Ramos (cell line): ENCODE measurements around the gene CDH4.

Experiments
- in situ Hi-C: fragments of 300-500 bp; cut with MboI; formaldehyde crosslinking; loops from one replicate; pipeline ENCODE4 v1.14.3; 2022; ENCODE audit warnings: low sequenced_read_pairs; ENCODE audit not compliant: unreplicated experiment

Gene CDH4

GRCh38 chr20:61797971-61798411 lies 545.9 kb downstream of the CDH4 start:
- in situ Hi-C loops: no loop called here

- in situ Hi-C loops: no loop called here
Observed at GRCh38 chr20:61798632-61799031, 546.6 kb downstream of the CDH4 start.

DNA sequence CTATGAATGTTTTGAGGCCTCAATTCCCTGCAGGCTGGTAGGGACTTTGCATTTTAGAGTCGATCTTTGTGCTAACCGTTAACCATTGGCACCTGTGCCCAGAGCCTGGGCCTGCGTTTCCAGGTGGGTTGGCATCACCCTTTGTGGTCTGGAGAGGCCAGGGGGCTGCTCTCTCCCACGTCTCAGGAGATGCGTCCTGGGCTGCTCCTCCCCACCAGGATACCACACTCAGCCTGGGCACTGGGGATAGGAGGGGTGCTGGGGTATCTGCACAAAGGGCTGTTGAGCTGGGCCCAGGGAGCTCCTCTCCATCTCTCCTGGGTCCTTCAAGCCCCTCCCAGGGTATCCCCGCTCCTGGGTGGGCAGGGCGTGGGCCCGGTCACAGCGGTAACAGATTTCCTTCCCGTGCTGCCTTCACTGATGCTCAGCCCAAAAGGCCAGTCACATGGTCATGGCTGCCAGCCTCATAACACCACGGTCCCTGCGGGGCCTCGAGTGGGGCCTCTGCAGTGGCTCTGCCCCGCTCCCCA lies 547.4 kb downstream of the CDH4 start:
- in situ Hi-C loops: no loop called here

GRCh38 chr20:61799928-61800327 lies 547.9 kb downstream of the CDH4 start:
- in situ Hi-C loops: no loop called here

- in situ Hi-C loops: no loop called here
Observed at GRCh38 chr20:61800359-61801064, 548.5 kb downstream of the CDH4 start.

GRCh38 chr20:61801065-61801360 lies 549.0 kb downstream of the CDH4 start:
- in situ Hi-C loops: no loop called here

DNA sequence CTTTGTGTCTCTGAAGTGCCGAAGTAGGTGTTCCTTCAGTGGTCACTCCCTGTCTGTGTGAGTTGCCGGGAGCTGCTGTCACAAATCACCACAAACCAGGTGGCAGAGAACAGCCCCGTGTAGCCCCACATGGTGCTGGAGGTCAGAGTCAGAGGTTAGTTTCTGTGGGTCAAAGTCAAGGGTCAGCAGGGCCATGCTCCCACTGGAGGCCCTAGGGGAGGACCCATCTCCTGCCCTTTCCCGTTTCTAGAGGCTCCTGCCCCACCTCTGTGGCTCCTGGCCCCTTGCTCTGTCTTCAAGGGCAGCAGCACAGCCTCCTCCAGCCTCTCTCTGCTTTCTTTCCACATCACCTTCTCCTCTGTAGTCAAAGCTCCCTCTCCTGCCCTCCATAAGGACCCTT lies 549.4 kb downstream of the CDH4 start:
- in situ Hi-C loops: no loop called here

DNA sequence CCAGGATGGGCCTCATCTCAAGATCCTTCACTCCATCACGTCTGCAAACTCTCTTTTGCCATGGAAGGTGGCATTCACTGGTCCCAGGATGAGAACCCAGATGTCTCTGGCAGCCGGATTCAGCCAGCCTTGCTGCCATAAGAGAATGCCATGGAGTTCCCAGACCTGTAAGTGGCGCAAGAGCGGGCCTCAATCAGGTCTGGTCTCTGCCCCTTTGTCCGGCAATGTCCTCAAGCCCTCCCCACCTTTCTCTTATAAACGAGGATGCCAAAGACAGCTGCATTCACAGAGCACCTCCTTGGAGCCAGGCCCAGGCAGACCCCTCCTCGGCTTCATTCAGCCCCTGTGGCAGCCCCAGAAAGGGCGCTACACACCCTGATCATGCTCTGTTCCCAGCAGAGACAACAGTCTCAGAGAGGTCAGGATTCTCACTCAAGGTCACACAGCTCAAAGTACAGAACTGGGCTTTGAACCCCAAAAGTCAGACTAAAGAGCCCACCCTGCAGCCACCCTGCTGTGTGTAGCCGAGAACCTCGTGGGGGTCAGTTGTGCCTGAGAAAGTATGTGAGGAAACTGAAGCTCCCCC lies 549.9 kb downstream of the CDH4 start:
- in situ Hi-C loops: no loop called here

DNA sequence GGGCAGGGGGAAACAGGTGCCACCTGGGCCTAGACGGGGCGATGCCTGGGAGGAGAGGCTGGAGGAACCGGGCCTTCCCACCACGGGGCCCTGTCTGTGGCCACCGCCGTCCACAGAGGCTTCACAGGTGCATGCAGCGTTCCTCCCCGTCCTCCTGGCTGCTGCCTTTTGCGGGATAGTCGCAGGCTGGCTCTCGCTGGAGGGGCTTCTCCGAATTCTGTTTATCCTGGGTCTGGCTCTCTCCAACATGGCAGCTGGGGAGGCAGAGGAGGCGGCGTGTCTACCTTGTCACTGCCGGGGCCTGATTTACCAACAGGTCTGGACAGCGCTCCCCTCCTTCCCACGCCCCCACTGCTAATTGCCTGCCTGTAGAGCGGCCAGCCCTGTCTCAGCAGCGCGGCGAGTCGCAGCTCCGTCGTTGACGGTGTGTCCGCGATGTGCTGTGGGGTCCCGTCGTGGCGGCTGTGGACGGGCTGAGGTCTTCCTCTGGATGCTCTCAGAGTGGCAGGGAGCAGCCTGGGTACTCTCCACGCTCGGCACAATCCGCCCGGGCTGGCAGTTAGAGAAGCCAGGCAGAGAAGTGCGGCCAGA lies 550.8 kb downstream of the CDH4 start:
- in situ Hi-C loops: no loop called here

- in situ Hi-C loops: no loop called here
Observed at GRCh38 chr20:61803416-61803914, 551.4 kb downstream of the CDH4 start.

- in situ Hi-C loops: no loop called here
Observed at GRCh38 chr20:61803915-61804751, 552.1 kb downstream of the CDH4 start.

GRCh38 chr20:61804752-61805295 lies 552.8 kb downstream of the CDH4 start:
- in situ Hi-C loops: no loop called here

GRCh38 chr20:61805365-61805764 lies 553.3 kb downstream of the CDH4 start:
- in situ Hi-C loops: no loop called here

GRCh38 chr20:61805781-61806180 lies 553.7 kb downstream of the CDH4 start:
- in situ Hi-C loops: no loop called here

- in situ Hi-C loops: no loop called here
Observed at GRCh38 chr20:61806314-61806713, 554.3 kb downstream of the CDH4 start.

GRCh38 chr20:61806995-61807394 lies 554.9 kb downstream of the CDH4 start:
- in situ Hi-C loops: no loop called here

DNA sequence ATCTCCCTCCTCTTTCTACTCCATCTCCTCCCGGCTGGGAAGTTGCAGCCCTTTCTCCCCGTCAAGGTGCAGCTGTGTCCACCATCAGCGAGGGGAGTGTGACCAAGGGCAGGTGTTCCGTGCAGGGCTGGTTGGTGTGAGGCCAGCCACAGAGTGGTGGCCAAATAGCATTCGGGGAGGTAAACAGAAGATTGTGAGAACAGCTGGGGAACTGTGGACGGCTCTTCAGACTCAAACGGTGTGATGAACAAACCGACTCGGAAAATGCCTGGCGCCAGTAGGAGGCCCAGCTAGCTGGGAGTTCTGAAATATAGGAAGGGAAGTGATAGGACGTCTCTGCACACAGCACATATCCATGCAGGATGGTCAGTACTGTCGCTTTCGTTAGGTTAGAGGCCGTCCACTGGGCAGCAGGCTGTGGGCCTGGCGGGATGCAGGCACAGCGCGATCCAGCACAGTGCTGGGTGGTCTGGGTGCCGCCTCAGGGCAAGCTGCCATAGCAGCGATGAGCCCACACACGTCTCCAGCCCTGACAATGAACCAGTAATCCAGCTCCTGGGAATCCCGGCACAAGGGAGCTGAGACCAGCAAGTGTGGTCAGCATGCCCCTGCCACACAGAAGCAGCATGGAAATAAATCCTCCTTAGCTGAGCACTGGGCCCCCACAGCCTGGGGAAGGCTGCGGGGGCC lies 555.6 kb downstream of the CDH4 start:
- in situ Hi-C loops: no loop called here

GRCh38 chr20:61808447-61808846 lies 556.4 kb downstream of the CDH4 start:
- in situ Hi-C loops: no loop called here

DNA sequence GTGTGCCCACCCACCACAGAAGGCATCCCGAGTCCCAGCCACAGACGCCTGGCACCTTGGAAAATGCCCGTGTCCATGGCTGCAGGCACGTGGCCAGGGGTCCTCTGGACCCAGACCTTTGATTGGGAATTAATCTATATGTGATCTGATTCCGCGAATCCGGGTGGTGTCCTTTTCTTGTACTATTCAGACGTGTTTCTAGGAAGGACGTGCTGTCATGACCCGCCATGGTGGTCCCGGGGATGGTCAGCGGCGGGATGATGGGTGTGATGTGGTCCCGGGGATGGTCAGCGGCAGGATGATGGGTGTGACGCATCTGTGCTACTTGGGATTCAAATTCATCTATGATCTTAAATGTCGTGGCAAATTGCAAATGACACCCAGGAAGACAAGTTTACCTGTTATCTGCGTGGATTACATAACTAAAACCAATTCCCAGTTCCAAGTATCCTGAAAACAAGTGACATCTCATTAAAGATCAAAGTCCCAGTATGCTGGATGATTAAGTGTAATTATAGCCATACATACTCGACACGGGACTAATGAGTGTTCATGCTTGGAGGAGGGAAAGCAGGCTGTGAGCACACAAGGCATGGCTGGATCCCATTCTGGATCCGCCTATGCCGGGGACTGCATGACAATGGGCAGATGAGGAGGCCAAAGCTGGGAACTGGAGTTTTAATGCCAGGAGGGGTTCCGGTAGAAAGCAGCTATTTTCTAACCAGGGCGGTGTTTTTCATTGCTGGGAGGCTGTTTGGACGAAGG lies 557.1 kb downstream of the CDH4 start:
- in situ Hi-C loops: no loop called here
